ENCODE measurements around the gene KCTD11.

The KCTD11 gene

GRCh38 chr17:7351665-7352502 is at the start of gene KCTD11:
TSS of gene KCTD11 (plus strand) at chr17:7352162.
- DNase-seq, result peak; percentile 70

DNA sequence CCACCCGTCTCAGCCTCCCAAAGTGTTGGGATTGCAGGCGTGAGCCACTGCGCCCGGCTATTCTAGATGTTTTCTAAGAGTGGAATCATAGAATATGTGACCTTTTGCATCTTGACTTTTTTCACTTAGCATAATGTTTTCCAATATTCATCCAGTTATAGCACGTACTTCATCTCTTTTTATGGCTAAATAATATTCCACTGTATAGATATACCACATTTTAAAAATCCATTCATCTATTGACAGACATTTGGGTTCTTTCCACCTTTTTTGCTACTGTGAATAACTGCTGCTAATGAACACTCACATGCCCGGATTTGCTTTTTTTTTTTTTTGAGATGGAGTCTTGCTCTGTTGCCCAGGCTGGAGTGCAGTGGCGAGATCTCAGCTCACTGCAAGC is 47.8 kb upstream of the KCTD11 start:
- DNase-seq, result no peak

DNA sequence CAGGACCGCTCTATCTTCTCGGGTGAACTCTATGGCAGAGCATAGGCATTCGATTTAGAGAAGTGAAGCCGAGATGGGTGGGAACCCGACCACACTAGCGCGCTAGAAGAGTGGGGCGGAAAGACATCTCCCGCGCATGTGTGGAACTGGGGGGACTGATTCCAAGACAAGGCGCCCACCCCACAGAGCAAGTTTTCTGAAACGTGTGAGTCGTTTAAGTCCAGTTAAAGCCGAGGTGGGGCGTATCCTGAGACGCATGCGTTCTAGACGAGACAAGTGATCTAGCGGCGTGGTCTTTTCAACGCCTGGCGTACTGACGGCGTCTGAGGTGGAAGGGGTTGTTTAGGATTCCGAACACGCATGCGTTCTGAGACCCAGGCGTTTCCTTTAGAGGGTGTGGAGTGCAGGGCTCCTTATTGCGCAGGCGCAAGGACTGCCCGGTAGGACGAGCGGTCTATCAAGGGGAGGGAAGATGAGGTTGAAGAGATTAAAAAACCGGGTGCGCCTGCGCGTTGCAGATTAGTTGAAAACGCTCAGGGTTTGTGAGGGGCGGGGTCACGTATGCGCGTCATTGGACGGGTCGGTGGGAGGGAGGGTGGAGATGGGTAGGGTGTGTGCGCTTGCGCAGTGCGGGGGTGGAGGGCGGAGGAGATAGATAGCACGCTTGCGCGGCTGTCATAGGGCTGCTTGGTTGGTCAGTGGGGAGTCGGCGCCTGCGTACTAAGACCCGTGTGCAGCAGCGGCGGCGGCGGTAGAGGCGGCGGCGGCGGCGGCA is 44.9 kb upstream of the KCTD11 start, which contains the start of gene EIF5A:
Gene EIF5A, plus strand, starts transcription at position 718 of the 775 bp plus-strand sequence. CDS start 2,008 bp downstream, outside the sequence.
- peak; percentile 100 for DNase-seq

DNA sequence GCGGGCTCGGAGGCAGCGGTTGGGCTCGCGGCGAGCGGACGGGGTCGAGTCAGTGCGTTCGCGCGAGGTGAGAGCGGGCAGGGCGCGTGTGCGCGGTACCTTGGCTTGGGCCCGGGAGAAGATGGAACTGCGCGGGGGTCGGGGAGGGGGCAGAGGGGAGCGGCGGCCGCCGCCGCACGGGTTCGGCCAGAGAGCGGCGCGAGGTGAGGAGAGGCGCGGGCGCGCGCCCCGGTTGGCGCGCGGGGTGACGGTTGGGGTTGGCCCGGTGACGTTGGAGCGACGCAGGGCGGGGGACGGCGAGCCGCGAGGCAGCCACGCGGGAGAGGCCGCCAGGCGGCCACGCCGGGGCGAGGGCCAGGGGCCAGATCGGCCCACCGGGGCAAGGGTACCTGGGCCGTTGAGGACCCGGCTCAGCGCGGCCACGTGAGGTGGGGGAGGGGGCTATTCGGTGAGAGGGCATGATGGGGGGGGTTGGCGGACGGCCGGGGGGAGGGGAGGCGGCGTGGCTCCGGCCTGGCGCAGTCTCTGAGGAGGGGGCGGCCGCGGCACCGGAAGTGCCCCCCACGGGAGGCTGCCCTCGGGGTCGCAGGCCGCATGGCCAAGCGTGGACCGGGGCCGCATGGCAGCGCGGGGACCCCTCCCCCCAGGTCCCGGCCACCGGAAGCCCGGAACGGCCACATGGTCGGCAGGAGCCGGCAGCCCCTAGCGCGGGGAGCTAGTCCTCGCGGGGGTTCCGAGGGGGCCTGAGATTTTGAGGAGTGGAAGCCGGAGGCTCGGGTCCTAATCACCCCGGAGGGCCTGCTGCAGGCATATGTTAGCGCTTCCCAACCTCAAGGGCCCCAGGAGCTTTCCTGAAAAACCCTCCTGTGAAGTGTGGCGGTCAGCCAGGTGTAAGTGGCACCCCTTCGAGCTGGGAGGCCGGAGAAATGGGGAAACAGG is 44.0 kb upstream of the KCTD11 start:
- DNase-seq, result peak; percentile 46

DNA sequence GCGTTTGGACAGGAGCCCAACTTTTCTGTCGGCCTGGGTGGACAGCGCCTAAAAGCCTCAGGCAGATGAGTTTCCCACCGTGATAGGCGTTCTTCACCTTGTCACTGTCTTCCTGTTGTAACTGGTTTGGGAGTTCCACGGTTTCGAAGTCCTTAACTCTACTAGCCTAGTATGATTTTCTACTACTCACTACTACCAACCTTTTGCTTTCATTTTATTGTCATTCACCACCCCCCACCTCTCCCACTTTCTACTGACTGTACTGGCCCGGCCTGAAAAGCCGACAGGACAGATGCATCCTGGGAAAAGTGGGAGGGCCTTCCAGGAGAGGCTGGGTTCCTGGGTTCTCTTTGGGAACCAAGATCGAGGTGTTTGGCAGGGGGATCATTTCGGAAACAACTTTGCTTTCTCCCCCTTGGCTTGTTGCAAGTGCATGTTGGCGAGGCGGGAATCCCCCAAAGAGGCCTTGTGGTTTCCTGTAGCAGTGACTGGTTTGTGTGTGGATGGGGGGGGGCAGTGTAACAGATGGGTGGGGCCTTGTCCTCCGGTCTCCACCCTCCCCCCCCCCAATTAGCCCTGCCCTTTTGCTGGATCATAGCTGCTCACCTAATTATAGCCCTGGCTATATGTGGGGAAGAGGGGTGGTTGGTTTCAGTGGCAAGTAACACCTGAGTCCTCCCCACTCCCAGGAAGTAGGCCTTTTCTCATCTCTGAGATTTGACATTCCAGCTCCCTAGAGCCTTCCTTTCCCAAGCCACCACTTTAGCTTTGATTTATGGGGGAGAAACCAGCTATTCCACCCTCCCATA is 43.1 kb upstream of the KCTD11 start:
- peak; percentile 74 for DNase-seq

DNA sequence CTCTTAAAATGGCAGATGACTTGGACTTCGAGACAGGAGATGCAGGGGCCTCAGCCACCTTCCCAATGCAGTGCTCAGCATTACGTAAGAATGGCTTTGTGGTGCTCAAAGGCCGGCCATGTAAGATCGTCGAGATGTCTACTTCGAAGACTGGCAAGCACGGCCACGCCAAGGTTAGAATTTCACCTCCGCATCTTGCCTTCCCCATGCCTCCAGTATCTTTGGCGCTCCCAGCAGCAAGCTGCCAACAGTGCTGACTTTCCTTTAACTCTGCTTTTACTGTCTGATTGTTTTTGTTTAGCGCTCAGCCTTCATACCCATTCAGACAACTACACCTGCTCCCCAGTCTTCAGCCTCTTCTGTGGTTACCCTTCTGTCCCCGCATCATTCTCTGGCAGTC is 42.3 kb upstream of the KCTD11 start:
- no peak for DNase-seq

- DNase-seq, result no peak
Observed at GRCh38 chr17:7311110-7311705, 40.8 kb upstream of the KCTD11 start.

- no peak for DNase-seq
Observed at GRCh38 chr17:7312432-7313087, 39.4 kb upstream of the KCTD11 start.

- no peak for DNase-seq
Observed at GRCh38 chr17:7313088-7313889, 38.7 kb upstream of the KCTD11 start.

DNA sequence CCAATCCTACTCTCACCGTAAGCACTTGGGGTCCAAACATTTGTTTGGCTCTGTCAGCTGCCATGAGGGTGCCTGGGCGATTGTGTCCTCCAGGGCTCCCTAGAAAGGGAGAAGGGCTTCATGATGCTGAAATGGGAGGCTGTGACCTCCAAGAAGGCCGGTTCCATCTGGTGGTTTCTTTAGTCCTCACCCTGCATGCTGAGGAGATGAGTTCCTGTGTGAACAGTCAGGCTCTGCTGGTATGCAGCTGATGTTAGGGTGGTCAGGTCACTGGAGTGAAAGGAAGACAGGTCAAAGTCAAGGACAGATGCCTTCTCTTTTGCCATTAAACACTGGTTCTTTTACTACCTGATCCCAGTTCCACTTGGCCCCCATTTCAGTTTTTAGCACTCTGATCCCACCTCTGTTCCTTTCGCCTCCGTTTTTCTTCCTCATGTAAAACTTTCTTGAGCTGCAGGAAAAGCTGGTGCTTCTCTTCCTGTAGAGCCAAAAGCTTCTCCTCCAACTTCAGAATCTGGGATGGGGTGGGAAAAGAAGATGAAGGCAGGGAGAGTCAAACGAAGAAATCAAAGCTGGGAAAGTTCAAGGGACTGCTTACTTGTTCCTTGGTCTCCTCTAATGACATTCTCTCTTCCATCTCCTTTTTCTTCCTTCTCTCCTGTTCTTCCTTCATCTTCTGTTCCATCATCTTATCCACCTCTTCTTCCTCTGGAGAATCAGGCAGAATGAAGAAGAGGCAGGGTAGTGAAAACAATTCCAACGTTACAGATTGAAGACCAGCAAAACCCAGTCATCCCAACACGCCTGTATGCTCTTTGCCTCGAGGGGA is 37.9 kb upstream of the KCTD11 start:
- DNase-seq, result no peak

GRCh38 chr17:7314719-7315569 is 37.0 kb upstream of the KCTD11 start, which contains the start of gene GPS2:
TSS of gene GPS2 (minus strand) at chr17:7315360. CDS start at chr17:7315052, 308 bp downstream.
- DNase-seq, result peak; percentile 94

GRCh38 chr17:7315570-7316235 is 36.3 kb upstream of the KCTD11 start:
- DNase-seq, result no peak

- no peak for DNase-seq
Observed at GRCh38 chr17:7317161-7317803, 34.7 kb upstream of the KCTD11 start.

- DNase-seq, result no peak
Observed at GRCh38 chr17:7318121-7318860, 33.7 kb upstream of the KCTD11 start.

GRCh38 chr17:7321466-7321865 is 30.5 kb upstream of the KCTD11 start:
- no peak for DNase-seq
